H9 (cell line): ENCODE measurements around the gene KCNG1. TPM values are rescaled to one million over a fixed set of nuclear protein-coding genes. Genes with fewer than 3 reads are reported as not detected.

Source experiments
- DNase-seq: peaks from one replicate; pipeline ENCODE4 v3.0.0-alpha.2; 2017
- H2AFZ ChIP-seq: one replicate; pipeline ENCODE4 v1.6.1; 2013; ENCODE audit warnings: mild to moderate bottlenecking, low read length, control low read depth, moderate library complexity
- H2AK5ac ChIP-seq: 2 replicates; pipeline ENCODE4 v1.6.1; 2013; ENCODE audit warnings: low read length, control low read depth, mixed read lengths; ENCODE audit not compliant: insufficient read length
- H2BK120ac ChIP-seq: one replicate; pipeline ENCODE4 v1.6.1; 2013; ENCODE audit warnings: low read depth, mild to moderate bottlenecking, low read length, control low read depth, inconsistent platforms; ENCODE audit not compliant: poor library complexity, severe bottlenecking
- H2BK12ac ChIP-seq: 2 replicates; pipeline ENCODE4 v1.6.1; 2013; ENCODE audit warnings: low read length, control low read depth, mixed read lengths, low read depth; ENCODE audit not compliant: insufficient read length
- H2BK15ac ChIP-seq: 2 replicates; pipeline ENCODE4 v1.6.1; 2013; ENCODE audit warnings: low read depth, low read length, control low read depth
- H2BK20ac ChIP-seq: one replicate; pipeline ENCODE4 v1.6.1; 2013; ENCODE audit warnings: low read depth, mild to moderate bottlenecking, low read length, control low read depth, inconsistent platforms; ENCODE audit not compliant: poor library complexity, severe bottlenecking
- H2BK5ac ChIP-seq: 2 replicates; pipeline ENCODE4 v1.6.1; 2013; ENCODE audit warnings: low read length, control low read depth, mixed read lengths; ENCODE audit not compliant: insufficient read length
- H3K14ac ChIP-seq: 2 replicates; pipeline ENCODE4 v1.6.1; 2013; ENCODE audit warnings: low read length, control low read depth; ENCODE audit not compliant: insufficient read depth
- H3K18ac ChIP-seq: 2 replicates; pipeline ENCODE4 v1.6.1; 2013; ENCODE audit warnings: low read depth, mild to moderate bottlenecking, mixed read lengths, low read length, control low read depth; ENCODE audit not compliant: insufficient read length
- H3K23ac ChIP-seq: 2 replicates; pipeline ENCODE4 v1.6.1; 2013; ENCODE audit warnings: low read length, control low read depth, mixed read lengths, low read depth; ENCODE audit not compliant: insufficient read length
- H3K23me2 ChIP-seq: 2 replicates; pipeline ENCODE4 v1.6.1; 2013; ENCODE audit warnings: low read depth, mild to moderate bottlenecking, mixed read lengths, low read length, control low read depth; ENCODE audit not compliant: insufficient read length, poor library complexity, severe bottlenecking
- H3K27ac ChIP-seq: 2 replicates; pipeline ENCODE4 v1.5.1; 2013; ENCODE audit warnings: low read length, control low read depth, mixed read lengths, low read depth; ENCODE audit not compliant: insufficient read length
- H3K27me3 ChIP-seq: 2 replicates; pipeline ENCODE4 v1.6.1; 2013; ENCODE audit warnings: low read length, control low read depth, inconsistent platforms; ENCODE audit not compliant: insufficient read depth
- H3K4ac ChIP-seq: 2 replicates; pipeline ENCODE4 v1.6.1; 2013; ENCODE audit warnings: low read depth, mild to moderate bottlenecking, control low read depth, inconsistent platforms, low read length, moderate library complexity
- H3K4me1 ChIP-seq: 2 replicates; pipeline ENCODE4 v1.6.1; 2013; ENCODE audit warnings: low read length, control low read depth, inconsistent platforms; ENCODE audit not compliant: insufficient read depth
- H3K4me2 ChIP-seq: 2 replicates; pipeline ENCODE4 v1.6.1; 2013; ENCODE audit warnings: low read length, control low read depth, mixed read lengths; ENCODE audit not compliant: insufficient read length, insufficient read depth
- H3K56ac ChIP-seq: 2 replicates; pipeline ENCODE4 v1.6.1; 2013; ENCODE audit warnings: low read depth, mild to moderate bottlenecking, mixed read lengths, low read length, control low read depth; ENCODE audit not compliant: insufficient read length
- H3K79me1 ChIP-seq: 2 replicates; pipeline ENCODE4 v1.6.1; 2013; ENCODE audit warnings: low read depth, mild to moderate bottlenecking, moderate library complexity, low read length, control low read depth, inconsistent platforms; ENCODE audit not compliant: insufficient read depth, poor library complexity, severe bottlenecking
- H3K79me2 ChIP-seq: 2 replicates; pipeline ENCODE4 v1.6.1; 2013; ENCODE audit warnings: low read length, control low read depth, inconsistent platforms; ENCODE audit not compliant: insufficient read depth
- H3K9ac ChIP-seq: 2 replicates; pipeline ENCODE4 v1.6.1; 2013; ENCODE audit warnings: low read length, control low read depth, mixed read lengths; ENCODE audit not compliant: insufficient read length; ENCODE audit errors: extremely low read depth
- H3K9me3 ChIP-seq: one replicate; pipeline ENCODE4 v1.6.1; 2013; ENCODE audit warnings: low read depth, low read length, inconsistent platforms; ENCODE audit not compliant: control insufficient read depth
- H3T11ph ChIP-seq: one replicate; pipeline ENCODE4 v1.6.1; 2013; ENCODE audit warnings: mild to moderate bottlenecking, low read length, control low read depth, inconsistent platforms
- H4K20me1 ChIP-seq: one replicate; pipeline ENCODE4 v1.6.1; 2013; ENCODE audit not compliant: control insufficient read depth, insufficient read length, insufficient read depth
- H4K5ac ChIP-seq: 2 replicates; pipeline ENCODE4 v1.6.1; 2013; ENCODE audit warnings: low read depth, mild to moderate bottlenecking, mixed read lengths, low read length, control low read depth; ENCODE audit not compliant: insufficient read length
- H4K8ac ChIP-seq: replicated peaks from 2 replicates; pipeline ENCODE4 v1.6.1; 2013; ENCODE audit warnings: low read length, control low read depth, mixed read lengths, low read depth; ENCODE audit not compliant: insufficient read length
- H4K91ac ChIP-seq: 2 replicates; pipeline ENCODE4 v1.6.1; 2013; ENCODE audit warnings: low read depth, mild to moderate bottlenecking, moderate library complexity, mixed read lengths, low read length, control low read depth; ENCODE audit not compliant: insufficient read length
- H3K27ac Mint-ChIP-seq, 3 experiments: 2 replicates in 2 of 3; 3 replicates in 1 of 3; pipeline ENCODE4 v1.8.0; 2020 to 2021; ENCODE audit warnings: mixed read lengths in 3 of 3, mild to moderate bottlenecking in 1 of 3, moderate library complexity in 1 of 3
- H3K27me3 Mint-ChIP-seq: 2 replicates; pipeline ENCODE4 v1.8.0; 2021; ENCODE audit warnings: low read depth, mild to moderate bottlenecking, moderate library complexity, mixed read lengths
- H3K36me3 Mint-ChIP-seq, 3 experiments: 2 replicates in 2 of 3; 3 replicates in 1 of 3; pipeline ENCODE4 v1.8.0; 2020 to 2021; ENCODE audit warnings: low read depth in 3 of 3, mixed read lengths in 3 of 3; ENCODE audit not compliant: insufficient read depth in 1 of 3
- H3K4me1 Mint-ChIP-seq, 2 experiments: 2 replicates each; pipeline ENCODE4 v1.8.0; 2020; ENCODE audit warnings: mixed read lengths in 2 of 2
- H3K4me3 Mint-ChIP-seq, 2 experiments: 2 replicates in 1 of 2; 3 replicates in 1 of 2; pipeline ENCODE4 v1.8.0; 2020 to 2021; ENCODE audit warnings: mild to moderate bottlenecking in 2 of 2, mixed read lengths in 2 of 2, moderate library complexity in 1 of 2
- H3K9me3 Mint-ChIP-seq, 2 experiments: 2 replicates in 1 of 2; 3 replicates in 1 of 2; pipeline ENCODE4 v1.8.0; 2020; ENCODE audit warnings: mild to moderate bottlenecking in 2 of 2, mixed read lengths in 2 of 2, moderate library complexity in 1 of 2
- CTCF ChIP-seq: fragments of 200-600 bp; sonication (generic); conservative IDR thresholded peaks from 3 replicates; pipeline ENCODE4 v1.8.0; 2021; ENCODE audit warnings: antibody characterized with exemption, mild to moderate bottlenecking
- WGBS: extraction: QIAGEN DNeasy Blood & Tissue Kit; methylation state at CpG from one replicate; pipeline ENCODE4 v1.1.7; 2013; ENCODE audit warnings: missing lambda C conversion rate, low lambda C conversion rate, mixed read lengths; ENCODE audit not compliant: insufficient read length; ENCODE audit errors: extremely low coverage; 5-methylcytosine and 5-hydroxymethylcytosine counted together
- total RNA-seq: library from RNA; stranded (reverse); gene quantifications from 2 replicates; pipeline ENCODE4 v1.2.1, GENCODE V29; 2021

Gene KCNG1
- total RNA-seq, 1 experiment from 2014 or later: 13.2 TPM

- no peak overlapping the region for H3K18ac ChIP-seq
- H2BK20ac ChIP-seq: no peak overlapping the region
- H4K5ac ChIP-seq: no peak overlapping the region
- no peak overlapping the region for H3K9ac ChIP-seq
- Mint-ChIP-seq H3K9me3 (no peaks in the 10 kb centered on the region; a peak in 2 of 5 replicates), H3K36me3 (no peaks in the 10 kb centered on the region; a peak in 2 of 7 replicates), H3K4me3 (no peak overlapping the region), H3K27me3 (peaks cover 16% of the 10 kb centered on the region), H3K4me1 (no peaks in the 10 kb centered on the region), H3K27ac (no peak overlapping the region)
- no peak overlapping the region for H3K4ac ChIP-seq
- H2BK5ac ChIP-seq: no peak overlapping the region
- H3K14ac ChIP-seq: no peak overlapping the region
- H3K27ac ChIP-seq: no peak overlapping the region
- H2BK120ac ChIP-seq: no peak overlapping the region
- no CpG with 5 or more reads among the region's 8 CpGs for WGBS
- no peaks in the 10 kb centered on the region for H3K79me2 ChIP-seq
- H3K4me1 ChIP-seq: no peaks in the 10 kb centered on the region
- H3K56ac ChIP-seq: no peak overlapping the region
- no peak overlapping the region for H3K23ac ChIP-seq
- H2AK5ac ChIP-seq: no peak overlapping the region
- H3K9me3 ChIP-seq: no peaks in the 10 kb centered on the region
- H2BK15ac ChIP-seq: no peak overlapping the region
- no peak for DNase-seq
- no peak overlapping the region for H4K91ac ChIP-seq
- TF ChIP-seq CTCF: no peak
- H2BK12ac ChIP-seq: no peak overlapping the region
- H3K79me1 ChIP-seq: no peaks in the 10 kb centered on the region
- H3K27me3 ChIP-seq: no peaks in the 10 kb centered on the region; the same call in 1 of the 2 replicates
- H4K20me1 ChIP-seq: no peaks in the 10 kb centered on the region
- no peak overlapping the region for H2AFZ ChIP-seq
- H3K4me2 ChIP-seq: no peak overlapping the region
- no peaks in the 10 kb centered on the region for H3K23me2 ChIP-seq
- H4K8ac ChIP-seq: no peak overlapping the region
- H3T11ph ChIP-seq: no peak overlapping the region
Measured at GRCh38 chr20:51050531-51051075, 27.7 kb upstream of the KCNG1 start.
